ENCODE measurements around the gene TRIM49B.
"Not testable (repeated sequence)": the region's sequence is repeated elsewhere in the genome, so short reads cannot be mapped to it uniquely, and the experiment has no call there.

The TRIM49B gene, protein sequence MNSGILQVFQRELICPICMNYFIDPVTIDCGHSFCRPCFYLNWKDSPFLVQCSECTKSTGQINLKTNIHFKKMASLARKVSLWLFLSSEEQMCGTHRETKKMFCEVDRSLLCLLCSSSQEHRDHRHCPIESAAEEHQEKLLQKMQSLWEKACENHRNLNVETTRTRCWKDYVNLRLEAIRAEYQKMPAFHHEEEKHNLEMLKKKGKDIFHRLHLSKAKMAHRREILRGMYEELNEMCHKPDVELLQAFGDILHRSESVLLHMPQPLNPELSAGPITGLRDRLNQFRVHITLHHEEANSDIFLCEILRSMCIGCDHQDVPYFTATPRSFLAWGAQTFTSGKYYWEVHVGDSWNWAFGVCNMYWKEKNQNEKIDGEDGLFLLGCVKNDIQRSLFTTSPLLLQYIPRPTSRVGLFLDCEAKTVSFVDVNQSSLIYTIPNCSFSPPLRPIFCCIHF

DNA sequence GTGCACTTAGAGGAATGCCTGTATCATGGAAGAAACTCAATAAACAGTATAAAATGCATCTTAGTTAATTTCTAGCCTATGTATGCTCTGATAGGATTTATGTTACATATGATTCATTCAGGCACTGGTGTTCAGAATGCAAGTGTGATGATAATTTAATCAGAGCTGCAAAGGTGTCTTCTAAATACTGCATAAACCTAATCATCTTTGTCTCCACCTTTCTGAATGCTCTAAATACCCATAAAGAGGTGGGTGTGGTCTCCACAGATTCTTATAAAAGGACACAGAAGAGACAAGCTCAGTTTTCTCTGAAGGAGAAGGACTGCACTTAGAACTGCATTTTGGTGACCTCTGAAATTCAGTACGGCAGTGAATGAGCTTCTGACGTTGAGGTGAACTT lies at the start of gene TRIM49B:
Gene TRIM49B, plus strand, starts transcription at position 301 of the 400 bp plus-strand sequence. CDS start 2,777 bp downstream, outside the sequence.
- not testable (repeated sequence) for DNase-seq

DNA sequence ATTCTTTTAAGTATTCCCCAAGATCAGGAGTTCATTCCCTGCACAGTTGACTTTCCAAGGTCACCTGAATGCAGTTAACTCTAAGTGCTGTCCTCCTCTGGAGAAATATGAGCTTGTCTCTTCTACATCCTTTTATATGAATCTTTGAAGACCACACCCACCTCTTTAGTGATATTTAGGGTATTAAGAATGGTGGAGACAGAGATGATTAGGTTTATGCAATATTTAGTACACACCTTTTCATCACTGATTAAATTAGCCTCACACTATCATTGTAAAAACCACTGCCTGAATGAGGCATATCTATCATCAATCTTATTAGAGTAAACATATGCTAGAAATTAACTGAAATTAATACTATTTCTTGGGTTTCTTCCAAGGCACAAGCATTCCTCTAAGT lies 44.8 kb upstream of the TRIM49B start, which contains the start of gene TRIM51G:
Gene TRIM51G, minus strand, starts transcription at position 101 of the 400 bp plus-strand sequence. CDS start 2,190 bp downstream, outside the sequence.
- DNase-seq: not testable (repeated sequence)

DNA sequence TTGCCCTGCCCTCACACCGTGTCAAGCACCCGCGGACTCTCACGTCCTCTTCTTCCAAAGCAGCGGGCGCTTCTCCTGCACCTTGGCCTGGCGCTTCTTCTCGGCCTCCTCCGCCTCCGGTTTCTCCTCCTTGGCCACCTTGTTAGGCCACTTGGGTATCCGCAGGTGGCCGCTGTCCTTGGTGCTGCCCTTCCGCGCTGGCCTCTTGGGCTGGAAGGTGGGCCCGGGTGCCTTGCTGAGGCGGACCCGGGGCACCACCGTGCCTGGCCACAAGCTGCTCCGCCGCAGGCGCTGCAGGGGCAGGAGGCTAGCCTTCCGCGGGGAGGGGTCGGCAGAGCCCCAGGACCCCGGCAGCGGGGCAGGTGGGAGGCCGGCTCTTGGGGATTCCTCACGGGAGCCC lies 19.6 kb downstream of the TRIM49B start:
- DNase-seq: not testable (repeated sequence)

- DNase-seq: not testable (repeated sequence)
Observed at GRCh38 chr11:49049821-49050220, 21.2 kb downstream of the TRIM49B start.

DNA sequence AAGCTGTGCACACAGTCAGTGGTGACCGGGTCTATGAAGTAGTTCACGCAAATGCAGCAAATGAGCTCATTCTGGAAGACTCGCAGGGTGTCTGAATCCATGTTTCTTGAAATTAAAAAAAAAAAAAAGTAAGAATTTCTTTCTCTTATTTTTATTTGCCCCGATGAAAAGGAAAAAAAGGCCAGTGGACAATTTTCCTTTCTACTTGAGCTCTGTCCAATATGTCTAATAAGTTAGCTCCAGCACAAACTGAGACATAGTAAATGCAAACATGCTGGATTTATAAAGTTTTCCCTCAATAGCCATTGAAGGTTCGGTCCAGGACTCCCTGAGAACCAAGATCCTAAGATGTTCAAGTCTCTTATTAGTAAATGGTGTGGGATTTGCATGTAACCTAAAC lies 30.4 kb downstream of the TRIM49B start, which contains the start of gene TRIM64C:
Gene TRIM64C, minus strand, starts transcription at position 101 of the 400 bp plus-strand sequence. Its CDS starts 0 bp downstream, at position 101.
- DNase-seq: not testable (repeated sequence)

DNA sequence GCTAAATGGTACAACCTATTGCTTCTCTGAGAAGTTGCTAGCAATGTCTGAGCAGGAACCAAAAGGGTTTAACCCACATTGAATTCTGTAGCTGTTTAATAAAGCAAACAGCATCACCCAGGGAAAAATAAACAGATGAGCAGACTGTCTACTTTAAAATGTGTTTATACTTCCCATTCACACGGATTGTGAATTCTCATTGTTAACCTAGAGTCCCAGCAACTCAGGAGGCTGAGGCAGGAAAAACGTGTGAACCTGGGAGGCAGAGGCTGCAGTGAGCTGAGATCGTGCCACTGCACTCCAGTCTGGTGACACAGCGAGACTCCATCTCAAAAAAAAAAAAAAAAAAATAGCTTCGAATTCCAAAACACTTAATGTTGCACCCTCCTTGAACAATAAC lies 41.3 kb downstream of the TRIM49B start:
- not testable (repeated sequence) for DNase-seq

Measured in NCI-H446 treated with DMSO at 0.1 percent for 48 hours (cell line).